ENCODE measurements around the gene MBD3. TPM values are rescaled to one million over a fixed set of nuclear protein-coding genes. Genes with fewer than 3 reads are reported as not detected.

The MBD3 gene
- total RNA-seq, 1 experiment from 2014 or later, result 128 TPM

- DNase-seq, result no peak
- H3K27me3 ChIP-seq (ENCODE audit: insufficient read depth, low read length), result no peaks in the 10 kb centered on the region; the same call in 1 of the 2 replicates
- H3K23me2 ChIP-seq (ENCODE audit: insufficient read length, low read depth, low read length, poor library complexity, severe bottlenecking), result no peaks in the 10 kb centered on the region
- H3K9ac ChIP-seq (ENCODE audit: extremely low read depth, insufficient read length, low read length), result no peak overlapping the region
- H4K5ac ChIP-seq (ENCODE audit: insufficient read length, low read depth, low read length), result no peak overlapping the region
- no peak overlapping the region; a peak in 1 of 7 replicates for H3K27ac Mint-ChIP-seq
- H2BK5ac ChIP-seq (ENCODE audit: insufficient read length, low read length), result no peak overlapping the region
- no peak overlapping the region for H4K8ac ChIP-seq (replicated peaks; ENCODE audit: insufficient read length, low read depth, low read length)
- no peaks in the 10 kb centered on the region for H3K79me1 ChIP-seq (ENCODE audit: insufficient read depth, low read depth, low read length, poor library complexity, severe bottlenecking)
- H4K20me1 ChIP-seq (ENCODE audit: control insufficient read depth, insufficient read depth, insufficient read length), result no peaks in the 10 kb centered on the region
- no peak overlapping the region for H4K91ac ChIP-seq (ENCODE audit: insufficient read length, low read depth, low read length)
- no peak overlapping the region for H2BK15ac ChIP-seq (ENCODE audit: low read depth, low read length)
- H3T11ph ChIP-seq (ENCODE audit: low read length), result no peak overlapping the region
- H3K4me3 Mint-ChIP-seq, result no peak overlapping the region
- H3K9me3 Mint-ChIP-seq, result peaks cover 2 to 3% of the 10 kb centered on the region in 2 experiments; a peak in 2 of 5 replicates
- no peak overlapping the region for H2AK5ac ChIP-seq (ENCODE audit: insufficient read length, low read length)
- H3K9me3 ChIP-seq (ENCODE audit: control insufficient read depth, low read depth, low read length), result no peaks in the 10 kb centered on the region
- no peak overlapping the region for H2AFZ ChIP-seq (ENCODE audit: low read length)
- H3K56ac ChIP-seq (ENCODE audit: insufficient read length, low read depth, low read length), result no peak overlapping the region
- WGBS (ENCODE audit: extremely low coverage, insufficient read length, low lambda C conversion rate), result no CpG with 5 or more reads among the region's 13 CpGs
- H3K18ac ChIP-seq (ENCODE audit: insufficient read length, low read depth, low read length), result no peak overlapping the region
- no peak overlapping the region for H3K27ac ChIP-seq (ENCODE audit: insufficient read length, low read depth, low read length)
- no peak overlapping the region for H3K23ac ChIP-seq (ENCODE audit: insufficient read length, low read depth, low read length)
- TF ChIP-seq, protein P1, sequence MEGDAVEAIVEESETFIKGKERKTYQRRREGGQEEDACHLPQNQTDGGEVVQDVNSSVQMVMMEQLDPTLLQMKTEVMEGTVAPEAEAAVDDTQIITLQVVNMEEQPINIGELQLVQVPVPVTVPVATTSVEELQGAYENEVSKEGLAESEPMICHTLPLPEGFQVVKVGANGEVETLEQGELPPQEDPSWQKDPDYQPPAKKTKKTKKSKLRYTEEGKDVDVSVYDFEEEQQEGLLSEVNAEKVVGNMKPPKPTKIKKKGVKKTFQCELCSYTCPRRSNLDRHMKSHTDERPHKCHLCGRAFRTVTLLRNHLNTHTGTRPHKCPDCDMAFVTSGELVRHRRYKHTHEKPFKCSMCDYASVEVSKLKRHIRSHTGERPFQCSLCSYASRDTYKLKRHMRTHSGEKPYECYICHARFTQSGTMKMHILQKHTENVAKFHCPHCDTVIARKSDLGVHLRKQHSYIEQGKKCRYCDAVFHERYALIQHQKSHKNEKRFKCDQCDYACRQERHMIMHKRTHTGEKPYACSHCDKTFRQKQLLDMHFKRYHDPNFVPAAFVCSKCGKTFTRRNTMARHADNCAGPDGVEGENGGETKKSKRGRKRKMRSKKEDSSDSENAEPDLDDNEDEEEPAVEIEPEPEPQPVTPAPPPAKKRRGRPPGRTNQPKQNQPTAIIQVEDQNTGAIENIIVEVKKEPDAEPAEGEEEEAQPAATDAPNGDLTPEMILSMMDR (conservative IDR thresholded peaks at IDR 0.05), result no peak
- H3K27me3 Mint-ChIP-seq (ENCODE audit: low read depth), result peaks cover 38% of the 10 kb centered on the region
- H3K4me1 ChIP-seq (ENCODE audit: insufficient read depth, low read length), result no peaks in the 10 kb centered on the region
- H3K36me3 Mint-ChIP-seq (ENCODE audit: insufficient read depth in 1 of 3, low read depth in 3 of 3), result peaks cover 0 to 6% (median 0%) of the 10 kb centered on the region in 3 experiments; a peak in 2 of 7 replicates
- H2BK20ac ChIP-seq (ENCODE audit: low read depth, low read length, poor library complexity, severe bottlenecking), result no peak overlapping the region
- H3K4me1 Mint-ChIP-seq, result peaks cover 2 to 9% of the 10 kb centered on the region in 2 experiments; a peak in 3 of 4 replicates
- H3K4ac ChIP-seq (ENCODE audit: low read depth, low read length), result no peak overlapping the region
- H3K14ac ChIP-seq (ENCODE audit: insufficient read depth, low read length), result no peak overlapping the region
- peaks cover 4% of the 10 kb centered on the region; the same call in 1 of the 2 replicates for H3K79me2 ChIP-seq (ENCODE audit: insufficient read depth, low read length)
- no peak overlapping the region for H2BK120ac ChIP-seq (ENCODE audit: low read depth, low read length, poor library complexity, severe bottlenecking)
- H3K4me2 ChIP-seq (ENCODE audit: insufficient read depth, insufficient read length, low read length), result no peak overlapping the region
- H2BK12ac ChIP-seq (ENCODE audit: insufficient read length, low read depth, low read length), result no peak overlapping the region
Measured at GRCh38 chr19:1570836-1571235, 21.8 kb downstream of the MBD3 start.

Measured in H9 (cell line).